ENCODE results near the gene NEO1.
A peak's percentile ranks its signal among the peaks of the same experiment; 100 is the strongest.

Gene NEO1

DNA sequence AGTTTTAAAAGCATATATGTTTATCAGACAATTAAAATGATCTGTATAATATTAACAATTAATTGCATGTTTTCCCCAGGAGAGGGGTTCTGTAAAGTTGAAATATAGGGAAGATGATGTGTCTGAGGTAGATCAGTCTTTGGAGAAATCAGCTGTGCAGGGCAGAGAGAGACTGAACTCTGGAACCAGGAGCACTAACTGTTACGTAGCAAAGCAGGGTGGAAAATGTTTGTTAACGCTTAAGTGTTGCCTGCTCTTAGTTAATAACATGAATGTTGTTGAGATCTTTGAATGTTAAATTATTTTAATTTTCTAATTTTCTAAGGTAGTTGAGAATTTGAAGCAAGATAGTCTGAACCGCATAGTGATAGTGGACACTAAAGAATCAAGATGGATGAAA is 57.5 kb downstream of the NEO1 start:
- H3K9me3 ChIP-seq (ENCODE audit: control insufficient read depth in 2 of 2, low read length in 2 of 2): no peaks in the 10 kb centered on the region
- no peaks in the 10 kb centered on the region for H3K27me3 ChIP-seq (ENCODE audit: control insufficient read depth in 2 of 2, insufficient read depth in 2 of 2, low read length in 2 of 2)
- peak overlapping the region; percentile 32 to 46 for H3K4me3 ChIP-seq (ENCODE audit: low read length in 2 of 2)
- H3K36me3 ChIP-seq (ENCODE audit: control insufficient read depth in 2 of 2, insufficient read depth in 2 of 2, low read length in 2 of 2): no peaks in the 10 kb centered on the region
- peaks cover 15 to 17% of the 10 kb centered on the region in 2 donors for H3K4me1 ChIP-seq (ENCODE audit: control insufficient read depth in 2 of 2, insufficient read depth in 2 of 2, low read length in 2 of 2)
- no peak overlapping the region for H3K9ac ChIP-seq (ENCODE audit: low read depth in 1 of 2, low read length in 2 of 2)
- no peak overlapping the region for H3K27ac ChIP-seq (ENCODE audit: low read depth in 2 of 2, low read length in 2 of 2)

- H3K9me3 ChIP-seq (ENCODE audit: control insufficient read depth in 2 of 2, low read length in 2 of 2): no peaks in the 10 kb centered on the region
- H3K36me3 ChIP-seq (ENCODE audit: control insufficient read depth in 2 of 2, insufficient read depth in 2 of 2, low read length in 2 of 2): no peaks in the 10 kb centered on the region
- peak overlapping the region; percentile 32 to 46 for H3K4me3 ChIP-seq (ENCODE audit: low read length in 2 of 2)
- no peak overlapping the region for H3K27ac ChIP-seq (ENCODE audit: low read depth in 2 of 2, low read length in 2 of 2)
- H3K27me3 ChIP-seq (ENCODE audit: control insufficient read depth in 2 of 2, insufficient read depth in 2 of 2, low read length in 2 of 2): no peaks in the 10 kb centered on the region
- H3K9ac ChIP-seq (ENCODE audit: low read depth in 1 of 2, low read length in 2 of 2): no peak overlapping the region
- H3K4me1 ChIP-seq (ENCODE audit: control insufficient read depth in 2 of 2, insufficient read depth in 2 of 2, low read length in 2 of 2): peaks cover 15 to 17% of the 10 kb centered on the region in 2 donors
Observed at GRCh38 chr15:73110201-73110600, 57.9 kb downstream of the NEO1 start.

GRCh38 chr15:73114064-73114463 is 61.8 kb downstream of the NEO1 start:
- no peaks in the 10 kb centered on the region for H3K27me3 ChIP-seq (ENCODE audit: control insufficient read depth in 2 of 2, insufficient read depth in 2 of 2, low read length in 2 of 2)
- H3K36me3 ChIP-seq (ENCODE audit: control insufficient read depth in 2 of 2, insufficient read depth in 2 of 2, low read length in 2 of 2): no peaks in the 10 kb centered on the region
- no peak overlapping the region for H3K27ac ChIP-seq (ENCODE audit: low read depth in 2 of 2, low read length in 2 of 2)
- H3K9me3 ChIP-seq (ENCODE audit: control insufficient read depth in 2 of 2, low read length in 2 of 2): no peaks in the 10 kb centered on the region
- H3K4me1 ChIP-seq (ENCODE audit: control insufficient read depth in 2 of 2, insufficient read depth in 2 of 2, low read length in 2 of 2): peaks cover 9 to 16% of the 10 kb centered on the region in 2 donors
- H3K9ac ChIP-seq (ENCODE audit: low read depth in 1 of 2, low read length in 2 of 2): no peak overlapping the region
- no peak overlapping the region for H3K4me3 ChIP-seq (ENCODE audit: low read length in 2 of 2)

- H3K36me3 ChIP-seq (ENCODE audit: control insufficient read depth in 2 of 2, insufficient read depth in 2 of 2, low read length in 2 of 2): no peaks in the 10 kb centered on the region
- H3K27me3 ChIP-seq (ENCODE audit: control insufficient read depth in 2 of 2, insufficient read depth in 2 of 2, low read length in 2 of 2): no peaks in the 10 kb centered on the region
- H3K4me1 ChIP-seq (ENCODE audit: control insufficient read depth in 2 of 2, insufficient read depth in 2 of 2, low read length in 2 of 2): peaks cover 0 to 5% of the 10 kb centered on the region in 2 donors
- no peak overlapping the region for H3K4me3 ChIP-seq (ENCODE audit: low read length in 2 of 2)
- no peak overlapping the region for H3K9ac ChIP-seq (ENCODE audit: low read depth in 1 of 2, low read length in 2 of 2)
- no peaks in the 10 kb centered on the region for H3K9me3 ChIP-seq (ENCODE audit: control insufficient read depth in 2 of 2, low read length in 2 of 2)
- H3K27ac ChIP-seq (ENCODE audit: low read depth in 2 of 2, low read length in 2 of 2): no peak overlapping the region
Observed at GRCh38 chr15:73116164-73116563, 63.9 kb downstream of the NEO1 start.

DNA sequence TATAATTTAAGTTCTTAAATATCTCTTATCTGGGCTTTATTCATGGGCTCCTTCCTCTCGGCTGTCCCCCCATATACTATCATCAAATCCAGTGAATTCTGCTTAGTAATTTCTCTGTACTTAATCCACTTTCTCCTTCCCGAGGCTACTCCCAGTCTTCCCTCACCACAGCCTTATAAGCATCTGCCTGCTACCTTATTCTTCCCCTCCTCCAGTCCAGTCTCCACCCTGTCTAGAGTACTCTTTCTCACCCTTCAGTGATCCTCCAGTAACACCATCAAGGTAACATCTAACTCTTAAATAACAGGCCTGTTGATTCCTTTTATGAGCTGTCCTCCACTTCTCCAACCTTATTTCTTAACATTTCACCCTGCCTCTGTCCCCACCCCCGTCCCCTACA is 65.8 kb downstream of the NEO1 start:
- H3K9ac ChIP-seq (ENCODE audit: low read depth in 1 of 2, low read length in 2 of 2): no peak overlapping the region
- H3K27me3 ChIP-seq (ENCODE audit: control insufficient read depth in 2 of 2, insufficient read depth in 2 of 2, low read length in 2 of 2): no peaks in the 10 kb centered on the region
- no peaks in the 10 kb centered on the region for H3K4me1 ChIP-seq (ENCODE audit: control insufficient read depth in 2 of 2, insufficient read depth in 2 of 2, low read length in 2 of 2)
- H3K36me3 ChIP-seq (ENCODE audit: control insufficient read depth in 2 of 2, insufficient read depth in 2 of 2, low read length in 2 of 2): peaks cover 3 to 4% of the 10 kb centered on the region in 2 donors
- H3K9me3 ChIP-seq (ENCODE audit: control insufficient read depth in 2 of 2, low read length in 2 of 2): no peaks in the 10 kb centered on the region
- H3K4me3 ChIP-seq (ENCODE audit: low read length in 2 of 2): no peak overlapping the region
- no peak overlapping the region for H3K27ac ChIP-seq (ENCODE audit: low read depth in 2 of 2, low read length in 2 of 2)

GRCh38 chr15:73119478-73119877 is 67.2 kb downstream of the NEO1 start:
- H3K4me1 ChIP-seq (ENCODE audit: control insufficient read depth in 2 of 2, insufficient read depth in 2 of 2, low read length in 2 of 2): no peaks in the 10 kb centered on the region
- H3K4me3 ChIP-seq (ENCODE audit: low read length in 2 of 2): no peak overlapping the region
- peaks cover 8 to 13% of the 10 kb centered on the region in 2 donors for H3K36me3 ChIP-seq (ENCODE audit: control insufficient read depth in 2 of 2, insufficient read depth in 2 of 2, low read length in 2 of 2)
- H3K9me3 ChIP-seq (ENCODE audit: control insufficient read depth in 2 of 2, low read length in 2 of 2): no peaks in the 10 kb centered on the region
- no peak overlapping the region for H3K9ac ChIP-seq (ENCODE audit: low read depth in 1 of 2, low read length in 2 of 2)
- no peak overlapping the region for H3K27ac ChIP-seq (ENCODE audit: low read depth in 2 of 2, low read length in 2 of 2)
- H3K27me3 ChIP-seq (ENCODE audit: control insufficient read depth in 2 of 2, insufficient read depth in 2 of 2, low read length in 2 of 2): no peaks in the 10 kb centered on the region

DNA sequence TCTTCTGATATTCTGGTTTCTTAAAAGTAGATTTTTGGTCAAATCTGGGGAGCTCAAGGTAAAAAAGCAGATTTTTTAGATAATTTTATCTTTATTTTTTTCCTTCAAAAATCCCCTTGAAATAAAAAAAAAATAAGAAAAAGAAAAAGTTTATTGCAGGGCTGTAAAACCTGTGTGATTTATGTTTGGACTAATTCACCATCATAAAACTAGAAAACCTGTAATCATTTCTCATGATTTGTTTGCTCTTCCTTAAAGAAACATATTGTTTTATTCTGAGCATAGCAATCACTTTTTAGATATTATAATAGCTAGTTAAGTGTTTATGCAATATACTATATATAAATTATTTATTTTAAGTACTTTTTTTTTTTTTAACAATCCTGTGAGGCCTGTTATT is 68.0 kb downstream of the NEO1 start:
- no peaks in the 10 kb centered on the region for H3K9me3 ChIP-seq (ENCODE audit: control insufficient read depth in 2 of 2, low read length in 2 of 2)
- H3K27ac ChIP-seq (ENCODE audit: low read depth in 2 of 2, low read length in 2 of 2): no peak overlapping the region
- no peaks in the 10 kb centered on the region for H3K4me1 ChIP-seq (ENCODE audit: control insufficient read depth in 2 of 2, insufficient read depth in 2 of 2, low read length in 2 of 2)
- H3K27me3 ChIP-seq (ENCODE audit: control insufficient read depth in 2 of 2, insufficient read depth in 2 of 2, low read length in 2 of 2): no peaks in the 10 kb centered on the region
- peaks cover 10 to 16% of the 10 kb centered on the region in 2 donors for H3K36me3 ChIP-seq (ENCODE audit: control insufficient read depth in 2 of 2, insufficient read depth in 2 of 2, low read length in 2 of 2)
- no peak overlapping the region for H3K9ac ChIP-seq (ENCODE audit: low read depth in 1 of 2, low read length in 2 of 2)
- no peak overlapping the region for H3K4me3 ChIP-seq (ENCODE audit: low read length in 2 of 2)

DNA sequence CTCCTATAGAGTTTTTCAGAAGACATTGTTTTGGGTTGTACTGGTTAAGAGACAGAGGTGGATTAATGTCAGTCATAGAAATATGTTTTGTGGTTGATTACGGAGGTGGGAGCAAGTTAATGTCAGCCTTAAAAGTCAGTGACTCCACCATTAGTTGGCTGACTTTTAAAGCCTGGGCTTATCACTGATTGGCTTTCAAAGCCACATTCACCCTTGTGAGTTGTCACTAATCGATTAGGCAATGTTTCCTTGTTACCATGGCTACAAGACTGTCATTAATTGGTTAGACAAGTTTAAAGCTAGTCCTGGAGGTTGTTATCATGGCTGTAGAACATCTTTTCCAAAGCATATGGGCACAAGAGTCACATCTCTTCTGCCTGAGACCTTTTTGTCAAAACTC is 73.0 kb downstream of the NEO1 start:
- Histone ChIP-seq H3K36me3 (ENCODE audit: control insufficient read depth in 2 of 2, insufficient read depth in 2 of 2, low read length in 2 of 2) (peaks cover 25 to 26% of the 10 kb centered on the region in 2 donors), H3K9me3 (ENCODE audit: control insufficient read depth in 2 of 2, low read length in 2 of 2) (no peaks in the 10 kb centered on the region)

DNA sequence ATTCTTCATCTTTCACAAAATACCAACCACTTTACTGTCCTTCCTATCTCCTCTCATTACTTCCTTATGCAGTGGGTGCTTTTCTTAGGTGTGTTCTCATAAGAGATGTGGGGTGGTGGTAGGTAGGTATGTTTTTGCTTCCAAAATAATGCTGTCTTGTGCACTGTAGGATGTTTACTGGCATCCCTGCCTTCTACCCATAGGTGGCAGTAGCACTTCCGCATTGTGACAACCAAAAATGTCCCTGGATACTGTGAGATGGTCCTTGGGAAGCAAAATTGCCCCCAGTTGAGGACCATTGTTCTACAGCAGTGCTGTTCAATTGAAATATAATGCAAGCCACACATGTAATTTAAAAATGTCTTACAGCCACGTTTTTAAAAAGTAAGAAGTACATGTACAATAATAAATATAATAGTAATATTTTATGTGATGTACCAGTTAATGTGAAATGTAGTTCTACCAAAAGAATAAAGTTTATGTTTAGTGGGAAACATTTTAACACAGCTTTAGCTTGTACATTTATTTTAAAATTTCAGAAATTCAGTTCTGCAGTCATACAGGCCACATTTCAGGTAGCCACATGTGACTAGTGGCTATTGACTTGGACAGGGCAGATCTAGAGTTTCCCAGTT is 75.2 kb downstream of the NEO1 start:
- no peak overlapping the region for H3K4me3 ChIP-seq (ENCODE audit: low read length in 2 of 2)
- H3K36me3 ChIP-seq (ENCODE audit: control insufficient read depth in 2 of 2, insufficient read depth in 2 of 2, low read length in 2 of 2): peaks cover 34 to 38% of the 10 kb centered on the region in 2 donors
- H3K4me1 ChIP-seq (ENCODE audit: control insufficient read depth in 2 of 2, insufficient read depth in 2 of 2, low read length in 2 of 2): no peaks in the 10 kb centered on the region
- H3K27me3 ChIP-seq (ENCODE audit: control insufficient read depth in 2 of 2, insufficient read depth in 2 of 2, low read length in 2 of 2): no peaks in the 10 kb centered on the region
- no peak overlapping the region for H3K9ac ChIP-seq (ENCODE audit: low read depth in 1 of 2, low read length in 2 of 2)
- H3K27ac ChIP-seq (ENCODE audit: low read depth in 2 of 2, low read length in 2 of 2): no peak overlapping the region
- H3K9me3 ChIP-seq (ENCODE audit: control insufficient read depth in 2 of 2, low read length in 2 of 2): no peaks in the 10 kb centered on the region

More for the DNA sequence above, 73.0 kb downstream of the NEO1 start:
- H3K9ac ChIP-seq (ENCODE audit: low read depth in 1 of 2, low read length in 2 of 2): no peak overlapping the region
- H3K27me3 ChIP-seq (ENCODE audit: control insufficient read depth in 2 of 2, insufficient read depth in 2 of 2, low read length in 2 of 2): no peaks in the 10 kb centered on the region
- H3K4me3 ChIP-seq (ENCODE audit: low read length in 2 of 2): no peak overlapping the region
- H3K27ac ChIP-seq (ENCODE audit: low read depth in 2 of 2, low read length in 2 of 2): no peak overlapping the region
- H3K4me1 ChIP-seq (ENCODE audit: control insufficient read depth in 2 of 2, insufficient read depth in 2 of 2, low read length in 2 of 2): no peaks in the 10 kb centered on the region

DNA sequence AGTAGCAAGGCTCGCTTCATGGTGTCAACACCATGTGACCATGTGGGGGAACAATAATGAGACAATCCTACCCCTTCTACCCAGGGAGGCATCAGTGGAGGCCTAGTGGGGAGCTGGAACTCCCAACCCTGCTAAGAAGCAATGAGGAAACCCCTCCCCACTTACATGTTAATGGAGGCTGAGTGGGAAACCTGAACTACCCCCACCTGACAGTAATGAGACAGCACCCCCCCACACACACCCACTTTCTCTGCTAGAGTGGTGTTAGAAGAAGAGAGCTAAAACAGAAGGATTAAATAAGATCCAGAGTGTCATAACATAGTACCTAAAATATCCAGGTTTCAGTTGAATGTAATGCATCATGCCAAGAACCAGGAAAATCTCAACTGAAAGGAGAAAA is 78.6 kb downstream of the NEO1 start:
- Histone ChIP-seq H3K9ac (ENCODE audit: low read depth in 1 of 2, low read length in 2 of 2) (no peak overlapping the region), H3K27me3 (ENCODE audit: control insufficient read depth in 2 of 2, insufficient read depth in 2 of 2, low read length in 2 of 2) (no peaks in the 10 kb centered on the region), H3K4me1 (ENCODE audit: control insufficient read depth in 2 of 2, insufficient read depth in 2 of 2, low read length in 2 of 2) (no peaks in the 10 kb centered on the region), H3K9me3 (ENCODE audit: control insufficient read depth in 2 of 2, low read length in 2 of 2) (no peaks in the 10 kb centered on the region), H3K4me3 (ENCODE audit: low read length in 2 of 2) (no peak overlapping the region), H3K27ac (ENCODE audit: low read depth in 2 of 2, low read length in 2 of 2) (no peak overlapping the region), H3K36me3 (ENCODE audit: control insufficient read depth in 2 of 2, insufficient read depth in 2 of 2, low read length in 2 of 2) (peaks cover 24 to 25% of the 10 kb centered on the region in 2 donors)
